HG03066 (cell line): ENCODE results near the gene FMO1.
"Not testable (repeated sequence)": the region's sequence is repeated elsewhere in the genome, so short reads cannot be mapped to it uniquely, and the experiment has no call there.

Source experiments
- ATAC-seq: cut with Tn5 transposase; IDR thresholded peaks from one replicate; pipeline ENCODE4 v1.9.1; 2021; ENCODE audit warnings: low read depth; ENCODE audit not compliant: unreplicated experiment

FMO1 gene

GRCh38 chr1:171248302-171248701 is at the start of gene FMO1:
Gene FMO1, plus strand, starts transcription at chr1:171248494. Its CDS starts 9,594 bp downstream, at chr1:171258088.
- ATAC-seq = no peak

DNA sequence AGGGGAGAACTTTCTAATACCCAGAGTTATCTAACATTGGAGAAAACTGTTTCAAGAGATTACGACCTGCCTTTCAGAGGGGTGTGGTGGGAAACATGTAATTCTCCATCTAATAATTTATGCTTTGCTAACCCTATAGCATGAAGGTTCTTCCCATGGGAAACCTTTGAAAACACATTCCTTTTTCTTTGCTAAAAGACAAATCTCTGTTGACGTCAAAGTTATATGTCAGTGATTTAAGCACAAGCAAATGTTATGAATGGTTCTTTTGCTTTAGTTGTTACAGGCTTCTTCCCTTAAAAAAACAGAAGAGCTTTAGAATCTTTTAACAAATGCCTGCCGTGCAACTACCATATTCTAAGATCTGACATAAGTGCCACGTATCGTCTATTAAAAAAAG is 44.0 kb upstream of the FMO1 start:
- ATAC-seq = no peak

DNA sequence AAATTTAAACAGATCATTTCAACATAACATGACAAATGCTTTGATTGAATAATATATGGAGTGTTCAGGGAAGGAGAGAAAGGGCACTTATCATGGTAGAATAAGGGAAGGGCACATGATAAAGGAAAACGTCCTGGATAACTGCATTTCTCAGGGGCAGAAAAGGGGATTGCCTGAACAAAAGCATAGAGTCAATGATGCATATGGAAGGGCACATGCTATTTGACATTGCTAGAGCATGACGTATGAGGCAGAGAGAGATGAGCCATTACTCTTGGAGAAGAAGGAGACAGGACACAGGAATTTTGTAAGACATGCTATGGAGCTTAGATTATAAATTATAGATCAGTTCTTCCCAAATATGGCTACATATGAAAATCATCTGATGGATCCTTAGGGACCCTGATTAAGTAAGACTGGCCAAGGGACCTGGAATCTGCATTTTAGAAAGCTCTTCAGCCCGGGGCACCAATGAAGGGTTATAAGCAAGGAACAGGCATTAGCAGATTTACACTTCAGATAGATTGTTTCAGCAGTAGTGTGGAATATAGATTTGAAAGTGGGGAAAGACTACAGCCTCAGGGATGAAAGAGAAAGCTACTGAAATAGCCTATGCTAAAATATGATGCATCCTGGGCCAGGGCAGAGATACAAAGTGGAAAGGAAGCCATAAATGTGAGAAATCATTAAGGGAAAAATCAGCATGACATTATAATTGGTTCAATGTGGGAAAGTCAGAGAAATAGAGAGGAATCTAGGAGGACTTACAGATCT is 41.9 kb upstream of the FMO1 start:
- ATAC-seq = no peak

- ATAC-seq = no peak
Observed at GRCh38 chr1:171206978-171207355, 41.3 kb upstream of the FMO1 start.

- no peak for ATAC-seq
Observed at GRCh38 chr1:171207377-171207776, 40.9 kb upstream of the FMO1 start.

GRCh38 chr1:171210355-171210754 is 37.9 kb upstream of the FMO1 start:
- no peak for ATAC-seq

DNA sequence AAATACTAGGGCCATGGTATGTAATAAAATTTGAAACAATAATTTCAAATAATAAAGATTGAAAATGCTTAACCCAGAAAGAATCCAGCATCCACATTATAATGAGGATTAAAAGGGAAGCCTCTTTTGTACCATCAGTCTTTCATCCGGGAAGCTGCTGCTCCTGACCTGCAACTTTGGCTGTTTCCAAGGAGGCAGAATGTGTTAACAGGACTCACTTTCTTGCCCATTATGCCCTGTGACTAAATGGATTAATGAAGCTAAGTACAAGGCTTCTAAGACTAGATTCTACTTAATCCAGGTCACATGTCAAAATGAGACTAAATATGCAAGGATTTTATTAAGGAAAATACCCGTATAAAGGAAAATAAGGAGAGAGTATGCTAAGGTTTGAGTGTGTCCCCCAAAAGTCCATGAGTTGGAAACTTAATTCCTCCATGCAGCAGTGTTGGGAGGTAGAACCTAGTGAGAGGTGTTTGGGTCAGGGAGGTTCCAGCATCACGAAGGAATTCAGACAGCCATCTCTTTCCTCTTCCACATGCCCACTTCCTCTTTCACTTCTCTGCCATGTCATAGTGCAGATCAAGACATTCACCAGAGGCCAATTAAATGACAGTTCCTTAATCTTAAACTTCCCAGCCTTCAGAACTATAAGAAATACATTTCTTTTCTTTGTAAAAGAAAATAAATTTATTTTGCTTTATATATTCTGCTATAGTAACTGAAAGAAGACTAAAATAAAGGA is 35.5 kb upstream of the FMO1 start:
- ATAC-seq = no peak

DNA sequence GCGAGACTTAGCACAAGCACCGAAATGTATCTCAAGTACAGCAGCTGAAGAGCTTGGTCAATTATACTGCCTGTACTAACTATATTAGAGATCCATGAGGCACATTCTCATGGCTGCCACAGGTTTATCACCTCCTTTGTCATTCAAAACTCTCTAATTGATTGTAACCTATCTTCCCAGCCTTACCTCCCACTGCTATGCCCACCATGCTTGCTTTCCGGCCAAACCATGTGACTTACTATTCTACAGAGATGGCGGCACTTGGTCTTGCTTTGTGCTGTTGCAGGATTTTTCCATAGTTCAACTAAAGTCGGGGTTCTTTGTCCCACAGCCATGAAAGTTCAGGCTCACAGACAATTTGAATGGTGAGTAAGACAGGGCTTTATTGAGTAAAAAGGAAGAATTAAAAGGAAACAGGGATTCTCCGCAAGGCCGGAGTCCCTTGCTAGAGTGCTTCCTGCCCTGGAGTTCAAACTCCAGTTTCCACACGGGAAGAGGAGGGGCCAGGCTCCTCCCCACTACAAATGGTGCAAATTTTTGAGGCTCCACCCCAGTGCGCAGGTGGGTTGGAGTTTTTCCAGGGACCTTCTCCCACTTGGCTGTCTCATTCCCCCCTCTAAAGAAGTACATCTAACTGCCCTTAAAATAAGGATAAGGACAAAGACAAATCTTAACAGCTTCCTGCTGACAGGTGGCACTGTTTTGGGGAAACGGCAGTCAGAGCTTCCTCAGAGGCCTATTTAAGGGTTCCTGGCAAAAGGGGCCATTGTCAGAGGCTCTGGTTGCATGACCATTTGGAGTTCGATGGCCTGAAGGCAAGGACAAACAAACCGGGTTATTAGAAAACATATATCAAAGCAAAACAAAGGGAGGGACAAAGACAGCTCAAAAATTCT is 34.5 kb upstream of the FMO1 start:
- no peak for ATAC-seq

- ATAC-seq = no peak
Observed at GRCh38 chr1:171217658-171218443, 30.4 kb upstream of the FMO1 start.

DNA sequence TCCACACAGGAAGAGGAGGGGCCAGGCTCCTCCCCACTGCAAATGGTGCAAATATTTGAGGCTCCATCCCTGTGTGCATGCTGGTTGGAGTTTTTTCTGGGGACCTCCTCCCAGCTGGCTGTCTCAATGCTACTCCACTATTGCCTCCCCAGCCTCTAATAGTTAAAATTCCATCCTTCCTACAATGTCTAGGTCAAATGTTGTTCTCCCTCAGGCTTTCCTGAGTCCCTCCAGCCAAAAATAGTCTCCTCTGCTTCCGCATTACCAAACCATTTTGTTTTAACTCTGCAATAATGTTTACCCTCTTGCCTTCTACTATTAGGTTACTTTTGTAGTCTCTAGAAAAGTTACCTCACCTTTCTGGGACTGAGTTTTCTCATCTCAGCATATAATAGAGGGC is 29.6 kb upstream of the FMO1 start:
- no peak for ATAC-seq

DNA sequence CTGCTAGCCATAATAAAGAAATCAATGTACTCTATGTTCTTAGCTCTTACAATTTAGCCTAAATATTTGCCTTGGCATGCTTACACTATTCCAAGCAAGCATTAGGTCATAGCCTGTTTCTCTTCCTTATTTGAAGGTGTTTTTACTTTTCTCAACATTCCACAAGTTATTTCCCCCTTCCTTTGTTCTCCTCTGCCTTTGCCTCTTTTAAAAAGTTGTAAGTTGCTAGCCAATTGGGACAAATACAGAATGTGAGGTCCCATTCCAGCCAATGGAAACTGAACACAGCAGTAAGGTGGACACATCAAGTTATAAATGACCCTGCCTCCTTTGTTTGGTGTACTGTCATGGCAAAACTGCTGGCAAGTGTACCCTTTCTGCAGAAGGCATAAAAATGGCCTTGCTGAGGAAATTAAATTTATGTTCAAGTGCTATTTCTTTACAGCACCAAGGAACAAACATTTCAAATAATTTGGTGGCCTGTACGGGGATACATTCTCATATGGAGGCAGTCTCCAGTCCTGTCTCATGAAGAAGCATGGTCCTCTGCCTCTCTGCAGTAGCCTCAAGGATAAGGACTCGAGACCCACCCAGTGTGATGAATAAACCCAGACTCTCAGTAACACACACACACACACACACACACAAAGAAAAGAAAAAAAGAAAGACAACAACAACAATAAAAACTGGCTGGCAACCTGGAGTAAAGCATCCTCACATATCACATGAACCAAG is 28.8 kb upstream of the FMO1 start:
- ATAC-seq = no peak

DNA sequence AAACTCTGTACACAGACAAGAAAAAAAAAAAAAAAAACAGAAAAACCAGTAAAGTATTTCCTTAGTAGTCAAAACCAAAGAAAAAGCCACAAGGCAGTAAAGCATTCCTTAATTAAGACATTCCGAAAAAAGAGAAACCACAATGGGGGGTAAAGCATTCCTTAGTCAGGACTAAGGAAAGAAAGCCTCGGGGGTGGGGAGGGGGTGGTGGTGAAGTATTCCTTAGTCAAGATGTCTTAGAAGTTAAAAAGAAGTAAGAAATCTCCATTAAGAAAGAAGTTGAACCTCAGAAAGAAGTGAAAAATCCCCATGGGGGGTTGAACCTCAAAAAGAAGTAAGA is 28.2 kb upstream of the FMO1 start:
- ATAC-seq = no peak

GRCh38 chr1:171220581-171221054 is 27.7 kb upstream of the FMO1 start:
- ATAC-seq = no peak

DNA sequence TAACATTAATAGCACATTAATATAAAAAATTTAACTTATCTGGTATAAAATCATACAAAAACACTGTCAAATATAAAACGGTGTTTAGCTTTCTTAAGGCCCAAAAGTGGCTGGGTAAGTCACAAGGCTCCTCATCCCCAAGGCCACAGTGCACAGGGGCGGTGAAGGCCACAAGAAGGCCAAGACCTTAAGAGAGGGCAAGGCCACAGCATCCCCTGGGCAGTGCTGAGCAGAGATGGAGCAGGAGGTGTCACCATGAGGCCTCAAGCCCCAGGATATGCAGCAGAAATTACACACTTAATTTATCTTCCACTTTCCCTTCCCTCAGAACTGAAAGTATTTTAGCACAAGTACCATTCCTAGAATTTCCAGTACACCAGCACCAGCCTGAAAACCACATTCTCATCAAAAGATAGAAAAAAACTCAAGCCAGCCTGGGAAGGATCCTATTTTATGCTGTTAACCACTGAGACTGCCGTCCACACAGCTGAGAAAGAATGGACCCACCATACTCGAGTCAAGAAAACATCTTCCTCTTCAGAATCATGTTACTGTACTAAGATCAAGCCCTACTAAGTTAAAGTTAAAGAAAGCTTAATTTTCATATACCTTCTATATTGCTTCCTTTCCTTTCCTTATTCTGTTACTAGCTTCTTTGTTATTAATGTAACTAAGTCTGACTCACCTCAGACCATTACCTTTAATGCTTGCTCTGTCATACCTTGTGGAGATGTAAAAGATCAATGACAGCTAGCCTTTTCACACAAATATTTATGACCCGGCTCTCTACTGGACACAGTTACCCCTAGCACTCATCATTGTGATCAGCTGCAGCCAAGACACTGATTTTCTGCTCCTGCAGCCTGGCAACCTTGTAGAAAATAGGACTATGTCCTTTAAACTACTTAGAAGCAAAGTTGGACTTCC is 26.4 kb upstream of the FMO1 start:
- ATAC-seq = no peak

- ATAC-seq = no peak
Observed at GRCh38 chr1:171222936-171223335, 25.4 kb upstream of the FMO1 start.

GRCh38 chr1:171224257-171224656 is 24.0 kb upstream of the FMO1 start:
- ATAC-seq = not testable (repeated sequence)

DNA sequence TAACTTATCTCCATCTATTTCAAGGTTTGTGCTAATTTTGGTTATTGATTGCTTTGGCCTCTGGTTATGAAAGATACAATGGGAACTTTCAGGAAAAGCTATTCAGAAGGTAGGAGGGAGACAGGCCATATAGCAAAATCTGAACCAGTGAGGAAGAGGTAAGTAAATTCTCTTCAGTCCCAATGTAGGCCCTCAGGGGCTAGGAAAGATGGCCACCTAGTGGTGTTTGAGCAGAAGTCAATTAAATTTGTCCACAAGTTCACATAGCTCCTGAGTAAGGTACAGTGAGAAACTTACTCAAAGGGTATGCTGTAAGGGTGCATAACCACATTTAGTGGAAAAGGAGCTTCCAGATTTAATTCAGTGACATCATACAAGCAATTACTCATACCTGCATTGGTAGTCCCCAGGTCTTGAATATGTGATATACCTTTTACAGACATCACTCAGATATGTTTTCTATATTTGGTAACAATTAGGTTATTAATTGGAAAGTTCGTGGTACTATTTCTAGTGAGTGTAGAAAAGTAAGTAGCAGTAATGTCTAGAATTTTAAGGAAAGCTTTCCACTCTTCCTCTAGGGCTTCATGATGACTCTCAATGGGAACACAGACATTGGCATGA is 21.4 kb upstream of the FMO1 start:
- no peak for ATAC-seq

DNA sequence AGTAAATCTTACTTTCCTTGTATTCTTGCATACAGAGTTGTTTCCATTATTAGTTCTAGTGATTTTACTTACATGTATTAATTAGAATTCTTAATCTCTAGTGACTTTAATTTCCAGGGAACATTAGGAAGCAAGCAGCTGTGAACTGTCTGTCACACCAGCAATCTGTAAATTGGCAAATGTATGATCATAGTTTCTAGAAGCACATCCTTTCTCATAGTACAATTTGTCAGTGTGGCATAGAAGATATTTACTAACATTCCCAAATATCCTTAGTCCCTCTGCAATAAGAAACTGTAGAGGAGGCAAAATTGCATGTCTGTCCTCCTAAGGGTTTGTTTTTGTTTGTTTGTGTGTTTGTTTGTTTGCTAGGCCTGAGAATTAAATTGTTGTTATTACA is 17.0 kb upstream of the FMO1 start:
- no peak for ATAC-seq
